OCI-LY7 (cell line): ENCODE measurements around the gene SUN5.

Experiments
- CTCF ChIP-seq: fragments of 200-600 bp; sonication (generic); conservative IDR thresholded peaks from 2 replicates; pipeline ENCODE4 v1.5.1; 2014; ENCODE audit warnings: mild to moderate bottlenecking, antibody characterized with exemption, low read length, moderate library complexity, mixed read lengths
- EZH2phosphoT487 ChIP-seq: fragments of 200-600 bp; sonication (generic); IDR thresholded peaks from 2 replicates; pipeline ENCODE4 v1.6.1; 2018; ENCODE audit warnings: low read depth, borderline replicate concordance, mild to moderate bottlenecking, mixed run types, antibody characterized with exemption, low read length, moderate library complexity, mixed read lengths

- TF ChIP-seq CTCF (no peak), EZH2phosphoT487 (no peak)
Observed at GRCh38 chr20:32991792-32992641, 12.2 kb downstream of the SUN5 start.
